ENCODE measurements around the gene MTRF1.

Gene MTRF1

DNA sequence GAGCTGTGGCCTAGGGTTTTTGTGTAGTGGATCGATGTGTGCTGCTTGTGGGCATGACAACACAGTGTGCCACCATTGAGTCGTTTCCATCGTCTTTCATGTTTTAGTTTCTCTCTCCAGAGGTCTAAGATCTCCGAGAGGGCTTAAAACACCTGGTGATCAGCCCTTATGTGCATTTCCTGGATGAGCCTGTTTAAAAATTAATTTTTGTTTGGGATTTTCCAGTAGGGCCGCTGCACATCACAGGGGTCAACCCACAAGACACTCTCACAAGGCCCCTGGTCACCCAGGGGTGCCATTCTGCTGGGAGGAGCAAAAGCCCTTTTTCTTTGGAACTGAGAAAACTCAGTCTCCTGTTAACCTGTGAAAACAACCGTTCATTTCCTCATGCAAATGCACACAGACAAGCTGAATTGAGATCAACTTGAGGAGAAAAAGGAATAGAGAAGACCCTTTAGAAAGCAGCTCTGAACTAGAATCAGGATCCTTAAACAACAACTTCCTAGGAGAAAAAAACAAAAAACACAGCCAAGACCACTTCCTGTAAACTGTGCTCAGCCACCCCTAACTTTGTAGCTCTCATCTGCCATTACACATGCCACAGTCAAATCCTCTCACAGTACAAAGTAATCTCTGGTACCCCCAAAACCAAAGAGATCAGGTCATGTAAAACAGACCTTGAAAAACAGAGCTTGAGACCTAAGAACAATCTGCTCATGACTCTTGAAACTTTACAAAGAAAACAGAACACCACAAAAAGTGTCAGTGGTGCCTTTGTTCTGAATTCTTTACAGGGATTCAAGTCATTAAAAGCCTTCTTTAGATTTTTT is 8.3 kb upstream of the MTRF1 start:
- Histone ChIP-seq H3K9ac (ENCODE audit: low read depth, low read length) (no peak overlapping the region), H3K27me3 (ENCODE audit: insufficient read depth, low read length, poor library complexity) (no peaks in the 10 kb centered on the region), H3K4me3 (ENCODE audit: low read depth in 1 of 2, low read length in 2 of 2) (no peak overlapping the region), H3K36me3 (ENCODE audit: insufficient read depth, low read length) (no peaks in the 10 kb centered on the region), H3K79me2 (ENCODE audit: insufficient read depth, low read length) (no peaks in the 10 kb centered on the region), H3K4me2 (ENCODE audit: insufficient read depth, low read length) (peak overlapping the region; percentile 8), H3K9me3 (ENCODE audit: insufficient read depth, low read length, severe bottlenecking) (peaks cover 38% of the 10 kb centered on the region), H3K27ac (ENCODE audit: low read length) (peak overlapping the region; percentile 44; the same call in 1 of the 2 replicates), H3K4me1 (ENCODE audit: insufficient read depth, low read length) (peaks cover 10% of the 10 kb centered on the region), H4K20me1 (ENCODE audit: insufficient read depth, low read length) (no peaks in the 10 kb centered on the region), H2AFZ (ENCODE audit: low read depth, low read length) (peak overlapping the region; percentile 46)
- DNase-seq (peak; percentile 15), ATAC-seq (ENCODE audit: insufficient read depth, low read depth) (peak; percentile 59)
- TF ChIP-seq, protein P1, sequence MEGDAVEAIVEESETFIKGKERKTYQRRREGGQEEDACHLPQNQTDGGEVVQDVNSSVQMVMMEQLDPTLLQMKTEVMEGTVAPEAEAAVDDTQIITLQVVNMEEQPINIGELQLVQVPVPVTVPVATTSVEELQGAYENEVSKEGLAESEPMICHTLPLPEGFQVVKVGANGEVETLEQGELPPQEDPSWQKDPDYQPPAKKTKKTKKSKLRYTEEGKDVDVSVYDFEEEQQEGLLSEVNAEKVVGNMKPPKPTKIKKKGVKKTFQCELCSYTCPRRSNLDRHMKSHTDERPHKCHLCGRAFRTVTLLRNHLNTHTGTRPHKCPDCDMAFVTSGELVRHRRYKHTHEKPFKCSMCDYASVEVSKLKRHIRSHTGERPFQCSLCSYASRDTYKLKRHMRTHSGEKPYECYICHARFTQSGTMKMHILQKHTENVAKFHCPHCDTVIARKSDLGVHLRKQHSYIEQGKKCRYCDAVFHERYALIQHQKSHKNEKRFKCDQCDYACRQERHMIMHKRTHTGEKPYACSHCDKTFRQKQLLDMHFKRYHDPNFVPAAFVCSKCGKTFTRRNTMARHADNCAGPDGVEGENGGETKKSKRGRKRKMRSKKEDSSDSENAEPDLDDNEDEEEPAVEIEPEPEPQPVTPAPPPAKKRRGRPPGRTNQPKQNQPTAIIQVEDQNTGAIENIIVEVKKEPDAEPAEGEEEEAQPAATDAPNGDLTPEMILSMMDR (IDR thresholded peaks at IDR 0.05; ENCODE audit: borderline replicate concordance, extremely low read depth, low read length, poor library complexity, severe bottlenecking) = no peak
- TF ChIP-seq EZH2 (IDR thresholded peaks at IDR 0.05; ENCODE audit: borderline replicate concordance, low read depth, low read length, severe bottlenecking) = no peak

DNA sequence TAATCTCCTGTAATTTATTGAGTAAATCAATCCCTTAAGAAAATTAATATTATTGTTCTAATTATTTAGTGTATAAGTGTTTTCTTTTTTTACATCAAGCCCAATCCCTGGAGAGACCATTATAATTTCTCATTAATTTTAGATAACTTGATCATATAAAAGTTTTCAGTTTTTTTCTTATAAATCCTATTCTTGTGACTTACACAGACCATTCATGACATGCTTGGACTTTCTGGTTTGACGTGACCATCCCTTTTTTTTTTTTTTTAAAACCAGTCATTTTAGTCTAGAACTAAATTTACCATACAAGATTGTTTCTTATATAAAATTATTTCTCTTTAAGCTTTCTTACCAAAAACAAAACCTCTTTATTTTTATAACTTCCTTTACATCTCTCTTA is 5.4 kb upstream of the MTRF1 start:
- DNase-seq = no peak
- H3K79me2 ChIP-seq (ENCODE audit: insufficient read depth, low read length) = no peaks in the 10 kb centered on the region
- TF ChIP-seq, protein P1 (IDR thresholded peaks at IDR 0.05; ENCODE audit: borderline replicate concordance, extremely low read depth, low read length, poor library complexity, severe bottlenecking) = no peak
- TF ChIP-seq EZH2 (IDR thresholded peaks at IDR 0.05; ENCODE audit: borderline replicate concordance, low read depth, low read length, severe bottlenecking) = no peak
- H3K4me3 ChIP-seq (ENCODE audit: low read depth in 1 of 2, low read length in 2 of 2) = no peak overlapping the region
- no peak overlapping the region for H3K27ac ChIP-seq (ENCODE audit: low read length)
- no peak for ATAC-seq (ENCODE audit: insufficient read depth, low read depth)
- H3K9ac ChIP-seq (ENCODE audit: low read depth, low read length) = no peak overlapping the region
- H3K4me1 ChIP-seq (ENCODE audit: insufficient read depth, low read length) = peaks cover 16% of the 10 kb centered on the region
- no peaks in the 10 kb centered on the region for H3K27me3 ChIP-seq (ENCODE audit: insufficient read depth, low read length, poor library complexity)
- no peaks in the 10 kb centered on the region for H3K36me3 ChIP-seq (ENCODE audit: insufficient read depth, low read length)
- no peak overlapping the region for H2AFZ ChIP-seq (ENCODE audit: low read depth, low read length)
- H3K4me2 ChIP-seq (ENCODE audit: insufficient read depth, low read length) = no peak overlapping the region
- no peaks in the 10 kb centered on the region for H4K20me1 ChIP-seq (ENCODE audit: insufficient read depth, low read length)
- H3K9me3 ChIP-seq (ENCODE audit: insufficient read depth, low read length, severe bottlenecking) = peaks cover 50% of the 10 kb centered on the region

DNA sequence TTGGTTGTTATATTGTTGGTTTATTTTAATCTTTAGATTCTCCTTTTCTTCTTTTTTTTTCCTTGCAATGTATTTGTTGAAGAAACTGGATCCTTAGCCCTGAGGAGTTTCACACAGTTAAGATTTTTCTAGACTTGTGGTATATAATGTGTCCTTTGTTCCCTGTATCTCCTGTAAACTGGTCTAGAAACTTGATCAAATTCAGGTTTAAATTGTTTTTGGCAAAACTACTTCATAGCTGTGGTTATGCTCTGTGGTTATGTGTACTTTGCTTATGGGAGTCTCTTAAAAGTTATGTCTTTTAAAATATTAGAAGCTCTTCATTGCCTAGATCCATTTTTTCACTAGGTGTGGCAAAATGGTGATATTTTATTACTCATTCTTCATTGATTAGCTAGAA is 3.7 kb upstream of the MTRF1 start:
- Histone ChIP-seq H3K9me3 (ENCODE audit: insufficient read depth, low read length, severe bottlenecking) (peaks cover 47% of the 10 kb centered on the region), H3K4me3 (ENCODE audit: low read depth in 1 of 2, low read length in 2 of 2) (no peak overlapping the region), H4K20me1 (ENCODE audit: insufficient read depth, low read length) (no peaks in the 10 kb centered on the region), H2AFZ (ENCODE audit: low read depth, low read length) (no peak overlapping the region), H3K79me2 (ENCODE audit: insufficient read depth, low read length) (peaks cover 9% of the 10 kb centered on the region), H3K4me2 (ENCODE audit: insufficient read depth, low read length) (no peak overlapping the region), H3K9ac (ENCODE audit: low read depth, low read length) (no peak overlapping the region), H3K36me3 (ENCODE audit: insufficient read depth, low read length) (no peaks in the 10 kb centered on the region), H3K27me3 (ENCODE audit: insufficient read depth, low read length, poor library complexity) (no peaks in the 10 kb centered on the region), H3K27ac (ENCODE audit: low read length) (no peak overlapping the region), H3K4me1 (ENCODE audit: insufficient read depth, low read length) (peaks cover 25% of the 10 kb centered on the region)
- no peak for DNase-seq
- TF ChIP-seq, protein P1 (IDR thresholded peaks at IDR 0.05; ENCODE audit: borderline replicate concordance, extremely low read depth, low read length, poor library complexity, severe bottlenecking) = no peak
- TF ChIP-seq EZH2 (IDR thresholded peaks at IDR 0.05; ENCODE audit: borderline replicate concordance, low read depth, low read length, severe bottlenecking) = no peak
- ATAC-seq (ENCODE audit: insufficient read depth, low read depth) = no peak
